Activated CD4-positive, alpha-beta T cell treated with anti-CD3 and anti-CD28 coated beads, Interleukin-2, amount 50 U/mL, for 48 hours (primary cell): ENCODE results near the gene RNASE13.
"Not testable (repeated sequence)": the region's sequence is repeated elsewhere in the genome, so short reads cannot be mapped to it uniquely, and the experiment has no call there.

Experiments used
- DNase-seq, 2 experiments: peaks; one replicate each; pipeline ENCODE4 v3.0.0-alpha.2; 2020

RNASE13 gene

DNA sequence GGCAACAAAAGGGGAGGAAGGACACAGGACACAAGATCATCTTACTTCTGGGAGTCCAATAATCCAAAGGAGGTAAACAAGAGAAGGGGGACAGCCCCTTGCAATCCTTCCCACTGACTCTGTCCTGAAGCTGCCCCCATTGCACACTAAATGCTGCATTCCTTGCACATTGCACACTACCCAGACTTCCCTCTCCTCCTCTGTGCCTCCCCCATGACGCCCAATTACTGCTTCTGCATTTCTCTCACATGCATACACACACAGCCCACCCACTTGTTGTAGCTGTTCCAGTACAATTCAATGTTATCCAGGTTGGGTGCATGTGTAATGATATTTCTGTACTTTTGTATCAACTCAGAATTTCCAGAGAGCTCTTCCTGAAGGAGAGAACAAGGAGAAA lies 15.2 kb downstream of the RNASE13 start:
- DNase-seq = no peak

DNA sequence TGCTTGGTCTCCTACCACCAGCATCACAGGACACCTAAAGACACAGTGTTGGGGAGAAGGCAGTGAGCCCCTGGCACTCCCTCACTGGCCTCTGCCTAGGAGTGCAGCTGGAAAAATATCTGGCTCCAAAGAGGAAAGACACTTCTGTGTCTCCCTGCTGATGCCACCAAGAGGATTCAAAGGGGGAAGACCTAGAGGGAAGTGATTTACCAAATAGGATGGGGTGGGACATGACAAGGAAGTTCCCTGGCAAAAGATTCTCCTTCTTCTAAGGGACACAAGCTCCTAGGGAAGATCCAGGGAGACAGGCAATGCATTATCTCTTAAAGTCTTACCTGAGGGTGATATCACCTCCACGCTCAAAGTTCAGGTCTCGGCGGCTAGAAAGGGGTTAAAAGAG lies 15.8 kb downstream of the RNASE13 start:
- no peak for DNase-seq

DNA sequence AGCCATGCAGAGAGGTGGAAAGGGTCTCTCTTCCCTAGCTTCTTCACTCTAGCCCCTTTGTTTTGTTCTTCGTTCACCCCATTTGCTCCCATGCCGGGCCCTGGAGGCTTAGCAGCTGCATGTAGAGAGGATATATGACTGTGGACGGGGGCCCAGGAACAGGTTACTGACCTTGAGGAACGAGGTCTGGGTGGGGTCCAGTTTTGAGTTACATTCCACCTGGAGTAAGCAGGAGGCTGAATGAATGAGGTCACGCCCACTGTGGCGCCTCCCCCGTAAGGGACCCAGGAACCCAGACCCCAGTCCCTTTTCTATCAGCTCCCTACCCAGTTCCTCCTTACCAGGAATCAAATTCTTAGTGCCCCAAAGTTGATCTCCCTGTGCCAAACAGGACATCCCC lies 16.3 kb downstream of the RNASE13 start:
- DNase-seq = no peak

GRCh38 chr14:21017528-21018245 lies 16.9 kb downstream of the RNASE13 start:
- no peak for DNase-seq

- DNase-seq = no peak
Observed at GRCh38 chr14:21016413-21017190, 18.0 kb downstream of the RNASE13 start.

DNA sequence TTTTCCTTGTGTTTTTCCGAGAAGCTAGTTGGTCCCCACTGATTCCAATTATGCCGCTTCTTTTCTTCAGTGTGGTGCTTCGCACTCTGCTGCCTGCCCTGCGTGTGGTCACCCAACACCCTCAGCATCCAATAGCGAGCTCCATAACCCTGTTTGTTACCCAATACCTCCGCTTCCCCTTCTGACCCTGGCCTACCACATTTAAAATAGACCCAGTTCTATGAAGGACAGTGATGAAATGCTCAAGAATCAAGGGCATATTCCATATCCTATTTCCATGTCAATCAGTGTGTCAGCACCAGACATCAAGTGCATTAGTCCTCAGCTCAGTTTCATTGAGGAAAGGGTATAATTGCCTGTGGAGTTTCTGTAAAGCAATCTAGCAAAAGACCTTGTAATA lies 19.3 kb downstream of the RNASE13 start:
- no peak for DNase-seq

- peak; percentile 88 to 89 for DNase-seq
Observed at GRCh38 chr14:21014761-21015190, 19.8 kb downstream of the RNASE13 start.

GRCh38 chr14:21011136-21011535 lies 23.5 kb downstream of the RNASE13 start:
- DNase-seq = no peak

DNA sequence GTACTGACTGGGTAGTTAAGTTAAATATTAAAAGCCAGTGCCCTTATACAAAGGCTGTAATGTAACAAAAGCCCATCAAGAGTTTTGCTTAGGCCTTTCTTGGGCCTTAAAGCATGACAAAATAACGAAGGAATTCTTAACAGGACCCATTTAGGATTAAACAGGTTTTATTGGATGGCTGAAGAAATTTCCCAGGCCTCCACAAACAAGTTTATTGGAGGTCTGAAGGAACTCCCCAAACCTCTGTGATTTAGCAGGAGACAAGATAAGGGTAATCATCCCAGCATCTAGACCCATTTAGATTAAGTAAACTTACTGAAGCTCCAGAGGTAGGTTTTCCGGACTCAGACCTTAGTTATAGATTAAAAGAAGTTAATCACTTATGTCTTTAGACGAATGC lies 24.9 kb downstream of the RNASE13 start:
- DNase-seq = not testable (repeated sequence)

DNA sequence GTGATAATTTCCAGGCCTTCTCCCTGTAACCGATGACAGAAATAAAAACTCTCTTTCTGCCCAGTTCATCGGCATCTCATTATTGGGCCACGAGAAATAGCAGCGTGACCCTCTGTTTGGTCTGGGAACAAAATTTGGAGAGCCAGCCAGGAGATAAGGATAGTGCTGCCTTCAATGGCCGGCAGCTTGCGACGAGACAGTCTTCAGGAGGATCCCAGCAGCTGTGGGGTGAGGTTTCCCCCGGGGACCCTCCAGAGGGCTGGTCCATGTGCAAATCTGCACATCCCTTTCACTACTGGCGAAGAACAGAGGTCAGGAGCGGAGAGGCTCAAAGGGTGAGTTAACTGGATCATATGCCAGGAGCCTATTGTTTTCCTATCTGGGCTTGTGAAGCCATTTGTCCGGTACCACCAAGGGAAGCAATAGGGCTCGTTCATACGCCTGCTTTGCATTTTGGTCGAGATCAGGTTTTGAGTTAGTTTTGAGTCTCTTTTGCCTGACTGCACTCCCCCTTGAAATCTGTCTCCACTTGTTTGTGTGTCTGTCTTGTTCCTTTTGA lies 30.7 kb downstream of the RNASE13 start:
- no peak for DNase-seq

GRCh38 chr14:21001218-21001617 lies 33.4 kb downstream of the RNASE13 start:
- DNase-seq = no peak

DNA sequence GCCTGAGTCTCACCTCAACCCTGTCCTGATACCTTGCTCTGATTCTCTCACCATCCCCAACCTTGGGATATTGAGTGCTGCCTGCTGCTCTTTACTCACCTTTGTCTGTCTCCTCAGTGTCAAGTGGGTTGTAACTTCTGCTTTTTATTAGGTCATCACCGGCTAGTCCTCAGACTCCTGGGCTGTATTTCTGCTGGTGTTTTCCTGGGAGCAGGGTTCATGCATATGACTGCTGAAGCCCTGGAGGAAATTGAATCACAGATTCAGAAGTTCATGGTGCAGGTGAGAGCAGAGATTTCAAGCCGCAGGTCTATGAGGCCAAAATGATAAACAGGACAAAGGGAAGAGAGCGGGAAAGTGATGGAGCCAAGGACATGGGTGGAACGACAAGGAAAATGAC lies 35.0 kb downstream of the RNASE13 start:
- no peak for DNase-seq

DNA sequence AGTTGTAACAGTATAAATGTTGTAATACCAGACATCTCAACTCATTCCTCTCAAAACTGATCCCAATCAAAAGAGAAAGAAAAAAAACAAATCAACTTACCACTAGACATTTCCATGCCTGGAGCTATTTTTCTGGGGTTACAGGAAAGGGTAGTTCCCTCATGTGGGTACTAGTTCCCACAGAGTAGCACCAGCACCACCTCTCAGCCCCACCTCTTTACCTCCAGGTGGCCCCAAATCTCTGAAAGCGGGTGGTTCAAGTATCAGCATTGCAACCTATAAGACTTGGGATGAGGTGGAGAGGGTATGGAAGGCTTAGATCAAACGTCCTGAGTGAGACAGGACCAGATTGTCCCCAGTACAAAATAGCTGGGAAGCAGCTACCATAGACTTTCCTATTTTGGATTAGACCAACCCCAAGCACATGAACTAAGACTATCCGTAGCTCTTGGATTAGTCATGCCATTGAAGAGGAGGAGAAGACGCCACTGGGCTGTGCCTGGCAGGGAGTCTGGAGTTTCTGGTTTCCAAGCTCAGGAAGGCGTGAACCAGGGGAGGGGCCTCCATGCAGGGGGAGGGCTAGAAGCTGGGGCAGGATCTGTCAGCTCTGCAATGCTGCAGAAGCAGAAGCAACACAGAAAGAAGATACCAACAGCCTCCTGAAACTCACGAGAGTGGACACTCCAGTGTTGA lies 35.8 kb downstream of the RNASE13 start, which contains the start of gene SLC39A2:
Gene SLC39A2, plus strand, starts transcription at position 620 of the 693 bp plus-strand sequence. CDS start 154 bp downstream, outside the sequence.
- DNase-seq = no peak

- no peak for DNase-seq
Observed at GRCh38 chr14:20998139-20998538, 36.5 kb downstream of the RNASE13 start.

DNA sequence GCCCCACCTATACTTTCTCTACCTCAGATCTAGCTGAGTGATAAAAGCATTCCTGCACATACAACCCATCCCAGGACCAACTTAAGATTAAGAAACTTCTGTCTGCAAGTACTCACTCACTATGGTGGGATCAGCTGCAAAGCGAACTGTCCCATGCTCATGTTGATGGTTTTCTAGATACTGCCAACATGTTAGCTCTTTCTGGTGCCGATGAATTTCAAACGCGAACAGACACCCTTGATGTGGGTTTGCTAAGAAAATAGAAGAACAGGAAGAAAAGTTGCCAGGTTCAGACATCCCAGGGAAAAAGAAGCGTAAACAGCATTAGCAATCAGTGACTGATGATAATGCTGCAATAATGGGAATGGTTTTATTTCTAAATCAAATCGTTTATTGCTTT lies 37.0 kb downstream of the RNASE13 start:
- no peak for DNase-seq

- DNase-seq = no peak
Observed at GRCh38 chr14:20997115-20997514, 37.5 kb downstream of the RNASE13 start.

GRCh38 chr14:20996521-20996920 lies 38.1 kb downstream of the RNASE13 start:
- no peak for DNase-seq

GRCh38 chr14:20989787-20990600 lies 44.6 kb downstream of the RNASE13 start, which contains the start of gene METTL17:
Gene METTL17, plus strand, starts transcription at chr14:20989980. Its CDS starts 23 bp downstream, at chr14:20990003.
- peak; percentile 86 to 91 for DNase-seq

DNA sequence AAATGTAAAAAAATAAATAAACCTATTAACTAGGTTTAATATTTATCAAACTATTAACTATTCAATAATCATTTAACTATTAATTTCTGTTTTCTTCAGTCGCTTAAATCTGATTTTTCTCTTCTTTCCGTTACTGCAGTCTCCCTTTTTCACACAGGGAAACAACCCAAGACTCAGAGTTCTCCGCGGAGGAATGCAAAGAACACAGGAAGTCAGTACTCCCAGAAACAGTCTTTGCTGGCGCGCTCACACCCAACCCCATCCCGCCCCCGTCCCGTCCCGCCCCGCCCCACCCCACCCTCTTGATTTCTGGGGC lies 45.2 kb downstream of the RNASE13 start:
- no peak for DNase-seq

DNA sequence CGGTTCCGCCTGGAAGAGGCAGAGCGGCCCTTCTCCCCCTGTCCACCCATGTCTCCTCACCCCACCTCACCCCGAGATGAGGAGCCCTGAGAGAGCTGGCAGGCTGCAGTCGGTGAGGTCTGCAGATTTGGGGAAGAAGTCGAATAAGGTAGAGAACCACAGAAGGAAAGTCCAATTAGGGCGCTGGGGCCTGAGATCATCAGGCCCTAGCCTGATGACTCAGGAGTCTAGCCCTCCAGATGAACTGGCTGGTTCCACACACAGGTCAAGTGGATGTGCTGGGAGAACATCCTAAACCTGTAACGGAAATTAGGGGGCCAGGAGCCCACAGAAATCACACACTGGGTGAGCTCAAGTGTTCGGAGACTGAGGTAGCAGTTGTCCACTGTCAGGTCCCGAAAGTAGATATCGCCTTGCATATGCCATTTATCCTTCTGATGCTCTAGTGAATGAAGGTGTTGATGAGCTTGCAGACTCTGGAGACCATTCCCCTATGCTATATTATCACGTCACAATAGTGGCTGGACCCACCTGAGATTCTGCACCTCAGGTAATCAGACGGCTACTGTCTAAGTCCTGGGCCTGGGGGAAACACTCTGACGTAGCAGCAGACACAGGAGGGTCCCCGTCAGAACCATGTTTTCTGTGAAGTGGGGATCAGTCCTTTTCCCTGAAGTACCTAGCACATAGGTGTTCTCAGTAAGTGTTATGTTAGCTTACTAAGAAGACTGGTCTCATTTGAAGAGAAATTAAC lies 45.7 kb downstream of the RNASE13 start:
- no peak for DNase-seq

- DNase-seq = no peak
Observed at GRCh38 chr14:20986811-20987210, 47.8 kb downstream of the RNASE13 start.

DNA sequence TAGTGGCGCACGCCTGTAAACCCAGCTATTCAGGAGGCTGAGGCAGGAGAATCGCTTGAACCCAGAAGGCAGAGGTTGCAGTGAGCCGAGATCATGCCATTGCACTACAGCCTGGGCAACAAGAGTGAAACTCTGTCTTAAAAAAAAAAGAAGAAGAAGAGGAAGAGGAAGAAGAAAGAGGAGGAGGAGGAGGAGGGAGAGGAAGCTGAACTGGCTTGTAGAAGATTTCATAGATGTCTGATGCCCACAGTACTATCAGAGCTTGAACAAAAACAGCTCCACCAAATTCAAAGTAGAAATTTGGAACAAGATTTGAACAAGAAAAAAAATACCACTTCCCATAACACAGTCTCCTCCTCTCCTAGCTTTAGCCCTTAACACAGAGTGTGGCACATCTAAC lies 49.0 kb downstream of the RNASE13 start:
- DNase-seq = not testable (repeated sequence)
